ENCODE data around the gene IL36G. TPM values are rescaled to one million over a fixed set of nuclear protein-coding genes. Genes with fewer than 3 reads are reported as not detected.
"Not testable (repeated sequence)": the region's sequence is repeated elsewhere in the genome, so short reads cannot be mapped to it uniquely, and the experiment has no call there.

IL36G gene
- polyA plus RNA-seq (ENCODE audit: insufficient read length in 10 of 10), result under 1 TPM in 2 of 10 donors, not detected in 8; 0.29 to 0.53 TPM
- long read RNA-seq, donor 1, result 0 reads
- long read RNA-seq, donor 2, result 0 reads
- long read RNA-seq, donor 3, result 0 reads
- long read RNA-seq, donor 4, result 0 reads
- long read RNA-seq, donor 5, result 0 reads
- long read RNA-seq, donor 6, result 0 reads
- long read RNA-seq, donor 7, result 0 reads
- long read RNA-seq, donor 8, result 0 reads
- long read RNA-seq, donor 9, result 0 reads

- DNase-seq, result no peak
Measured at GRCh38 chr2:112977559-112978056, at the start of gene IL36G. IL36G (plus strand) TSS chr2:112978006; CDS start chr2:112978639, 633 bp downstream.

GRCh38 chr2:112933261-112933660 lies 44.5 kb upstream of the IL36G start:
- no peak for DNase-seq

GRCh38 chr2:112934117-112934516 lies 43.7 kb upstream of the IL36G start:
- DNase-seq, result not testable (repeated sequence)

- DNase-seq, result no peak
Measured at GRCh38 chr2:112936927-112937232, 40.9 kb upstream of the IL36G start.

- DNase-seq, result no peak
Measured at GRCh38 chr2:112938904-112939303, 38.9 kb upstream of the IL36G start.

- DNase-seq, result no peak
Measured at GRCh38 chr2:112939425-112939824, 38.4 kb upstream of the IL36G start.

GRCh38 chr2:112940859-112941625 lies 36.8 kb upstream of the IL36G start:
- no peak for DNase-seq

GRCh38 chr2:112941753-112942653 lies 35.8 kb upstream of the IL36G start:
- DNase-seq, result peak; percentile 39 to 61 (median 48)

- DNase-seq, result no peak
Measured at GRCh38 chr2:112942654-112943002, 35.2 kb upstream of the IL36G start.

- DNase-seq, result no peak
Measured at GRCh38 chr2:112944971-112945370, 32.8 kb upstream of the IL36G start.

- no peak for DNase-seq
Measured at GRCh38 chr2:112946086-112946485, 31.7 kb upstream of the IL36G start.

- DNase-seq, result no peak
Measured at GRCh38 chr2:112947374-112947773, 30.4 kb upstream of the IL36G start.

- DNase-seq, result no peak
Measured at GRCh38 chr2:112949456-112949855, 28.4 kb upstream of the IL36G start.

- no peak for DNase-seq
Measured at GRCh38 chr2:112954364-112954763, 23.4 kb upstream of the IL36G start.

GRCh38 chr2:112957511-112957910 lies 20.3 kb upstream of the IL36G start:
- no peak for DNase-seq

- DNase-seq, result peak; percentile 35 to 56 (median 36)
Measured at GRCh38 chr2:112958428-112959108, 19.2 kb upstream of the IL36G start.

- no peak for DNase-seq
Measured at GRCh38 chr2:112959109-112959812, 18.5 kb upstream of the IL36G start.

- no peak for DNase-seq
Measured at GRCh38 chr2:112960230-112960825, 17.5 kb upstream of the IL36G start.

- DNase-seq, result no peak
Measured at GRCh38 chr2:112962308-112963175, 15.3 kb upstream of the IL36G start.

GRCh38 chr2:112967023-112967422 lies 10.8 kb upstream of the IL36G start:
- no peak for DNase-seq

All from muscle of back (tissue), 13 donors.